Stimulated activated CD4-positive, alpha-beta T cell treated with anti-CD3 and anti-CD28 coated beads, TNF-alpha, amount 100 ng/mL, for 24 hours (primary cell): Measurements from ENCODE around the gene POLD3.
"Not testable (repeated sequence)": the region's sequence is repeated elsewhere in the genome, so short reads cannot be mapped to it uniquely, and the experiment has no call there.

Source experiments
- DNase-seq, 3 experiments: peaks; one replicate each; pipeline ENCODE4 v3.0.0-alpha.2; 2020; ENCODE audit warnings: low read depth in 3 of 3

The POLD3 gene

GRCh38 chr11:74638869-74639268 lies 46.5 kb downstream of the POLD3 start:
- DNase-seq: no peak

DNA sequence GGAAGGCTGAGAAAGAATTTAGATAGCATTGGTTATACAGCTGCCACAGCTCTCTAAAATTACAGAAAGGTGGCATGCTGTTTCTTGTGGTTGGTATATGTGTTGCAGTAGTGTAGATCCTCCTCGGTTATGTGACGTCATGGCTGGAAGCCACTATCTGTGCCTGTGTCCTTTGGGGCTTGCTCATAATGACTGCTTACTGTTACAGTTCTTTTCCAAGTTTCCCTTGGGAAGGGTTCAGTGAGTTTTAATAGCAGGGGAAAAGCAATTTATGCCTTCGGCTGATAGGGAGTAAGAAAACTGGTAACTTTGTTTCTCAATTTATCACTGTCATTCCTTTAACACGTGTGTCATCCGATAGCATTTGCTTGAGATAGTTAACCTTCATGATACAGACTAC lies 47.2 kb downstream of the POLD3 start:
- DNase-seq: no peak

- no peak for DNase-seq
These were observed 48.9 kb downstream of the POLD3 start for GRCh38 chr11:74641289-74641688.

- no peak for DNase-seq
These were observed 49.5 kb downstream of the POLD3 start for GRCh38 chr11:74641905-74642304.

DNA sequence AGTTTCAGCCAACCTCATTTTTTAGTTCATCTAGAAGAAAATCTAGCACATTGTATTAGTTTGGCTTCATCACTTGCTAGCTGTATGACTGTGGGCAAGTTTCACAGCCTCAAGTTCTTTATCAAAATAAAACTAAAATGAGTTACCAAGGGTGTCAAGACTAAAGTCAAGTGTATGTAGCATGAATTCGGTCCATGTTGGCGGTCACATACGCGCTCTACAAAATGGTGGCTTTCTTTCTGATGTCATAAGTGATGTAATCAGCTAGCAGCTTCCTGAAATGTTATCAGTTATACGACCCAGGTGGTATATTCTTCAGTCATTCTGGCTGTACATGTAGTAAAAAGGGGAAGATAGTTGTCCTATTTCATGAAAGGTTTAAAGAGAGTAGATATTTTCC lies 50.5 kb downstream of the POLD3 start:
- no peak for DNase-seq

- DNase-seq: no peak
These were observed 51.7 kb downstream of the POLD3 start for GRCh38 chr11:74644081-74644480.

DNA sequence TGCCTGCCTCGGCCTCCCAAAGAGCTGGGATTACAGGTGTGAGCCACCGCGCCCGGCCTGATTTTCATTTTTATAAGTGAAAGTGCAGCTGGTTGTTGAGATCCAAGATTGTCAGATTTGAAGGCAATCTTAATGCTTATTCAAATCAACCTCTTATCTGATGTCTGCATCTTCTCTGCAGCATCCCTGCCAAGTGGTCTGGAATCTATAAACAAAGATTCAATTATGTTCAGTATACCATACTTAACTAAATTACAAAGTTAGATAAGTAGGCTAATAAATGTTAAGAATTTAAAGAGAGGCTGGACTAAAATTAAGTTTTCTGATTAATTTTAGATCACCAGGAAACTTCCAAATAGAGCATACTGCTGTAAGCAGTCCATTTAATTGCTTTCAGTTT lies 53.8 kb downstream of the POLD3 start:
- DNase-seq: no peak

GRCh38 chr11:74646954-74647353 lies 54.6 kb downstream of the POLD3 start:
- DNase-seq: no peak

GRCh38 chr11:74647404-74647803 lies 55.0 kb downstream of the POLD3 start:
- DNase-seq: no peak

- no peak for DNase-seq
These were observed 55.4 kb downstream of the POLD3 start for GRCh38 chr11:74647831-74648230.

DNA sequence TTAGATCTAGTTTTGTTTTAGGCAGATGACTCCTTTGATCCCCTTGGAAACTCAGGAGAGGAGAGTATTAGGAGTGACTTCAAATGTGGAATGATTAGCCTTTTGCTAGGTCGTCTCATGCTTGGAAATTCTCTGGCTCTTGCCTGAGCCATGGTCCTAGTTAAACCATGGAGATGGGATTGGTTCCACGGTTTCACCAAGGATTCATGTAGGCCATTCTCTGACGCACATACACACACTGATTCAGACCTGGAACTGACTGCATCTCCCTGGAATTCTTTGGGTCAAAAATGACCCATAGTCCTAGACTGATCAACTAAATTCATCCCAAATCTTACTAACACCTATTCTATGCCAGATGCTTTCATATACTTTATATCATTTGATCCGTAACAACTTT lies 56.5 kb downstream of the POLD3 start:
- no peak for DNase-seq

DNA sequence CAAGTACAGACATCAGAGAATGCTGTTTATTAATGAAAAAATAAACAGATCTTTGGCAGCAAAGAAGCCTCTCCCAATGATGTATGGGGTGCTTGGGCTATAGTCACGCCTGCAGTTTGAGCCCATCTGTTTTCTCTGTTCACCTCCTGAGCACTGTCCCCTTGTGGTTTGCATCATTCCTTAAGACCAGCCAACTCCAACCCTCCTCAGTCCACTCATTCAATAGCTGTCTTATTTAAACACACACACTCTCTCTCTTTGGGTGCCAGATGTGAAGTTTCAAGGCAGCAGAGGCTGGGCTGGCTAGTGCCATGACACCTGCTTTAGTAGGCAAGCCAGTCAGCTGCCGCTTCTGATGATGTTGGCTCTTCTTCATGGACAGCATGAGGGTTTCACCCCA lies 58.1 kb downstream of the POLD3 start:
- no peak for DNase-seq

GRCh38 chr11:74654976-74655375 lies 62.6 kb downstream of the POLD3 start:
- DNase-seq: no peak

DNA sequence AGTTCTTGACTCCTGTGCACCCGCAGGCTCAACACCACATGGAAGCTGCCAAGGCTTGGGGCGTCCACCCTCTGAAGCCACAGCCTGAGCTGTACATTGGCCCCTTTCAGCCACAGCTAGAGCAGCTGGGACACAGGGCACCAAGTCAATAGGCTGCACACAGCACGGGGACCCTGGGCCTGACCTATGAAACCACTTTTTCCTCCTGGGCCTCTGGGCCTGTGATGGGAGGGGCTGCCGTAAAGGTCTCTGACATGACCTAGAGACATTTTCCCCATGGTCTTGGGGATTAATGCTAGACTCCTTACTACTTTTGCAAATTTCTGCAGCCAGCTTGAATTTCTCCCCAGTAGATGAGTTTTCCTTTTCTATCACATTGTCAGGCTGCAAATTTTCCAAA lies 66.7 kb downstream of the POLD3 start:
- DNase-seq: not testable (repeated sequence)

DNA sequence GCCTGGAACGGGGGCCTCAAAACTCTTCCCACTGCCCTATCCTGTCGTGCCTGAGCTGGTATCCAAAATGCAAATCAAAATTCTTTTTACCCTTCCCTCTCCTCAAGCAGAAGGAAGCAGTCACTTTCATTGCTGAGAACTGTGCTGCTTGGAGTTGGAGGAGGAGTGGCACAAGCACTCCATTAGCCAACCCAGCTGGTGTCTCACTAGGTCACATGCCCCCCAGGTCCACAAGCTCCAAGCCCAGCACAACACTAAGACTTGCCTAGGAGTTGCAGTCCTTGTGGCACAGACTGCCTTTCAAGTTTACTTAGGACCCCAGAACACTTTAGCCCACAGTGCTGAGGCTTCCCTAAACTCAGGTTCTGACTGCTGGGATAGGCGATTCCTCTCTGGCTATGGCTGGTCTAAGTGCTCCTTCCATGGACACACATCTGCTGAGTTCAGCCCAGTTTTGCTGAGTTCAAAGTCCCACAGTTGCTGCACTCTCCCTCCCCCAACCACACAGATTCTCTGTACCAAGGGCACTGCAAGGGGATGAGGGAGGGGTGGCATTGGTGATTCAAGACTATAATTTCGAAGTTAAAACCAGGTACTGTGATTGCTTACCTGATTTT lies 70.2 kb downstream of the POLD3 start:
- DNase-seq: no peak

DNA sequence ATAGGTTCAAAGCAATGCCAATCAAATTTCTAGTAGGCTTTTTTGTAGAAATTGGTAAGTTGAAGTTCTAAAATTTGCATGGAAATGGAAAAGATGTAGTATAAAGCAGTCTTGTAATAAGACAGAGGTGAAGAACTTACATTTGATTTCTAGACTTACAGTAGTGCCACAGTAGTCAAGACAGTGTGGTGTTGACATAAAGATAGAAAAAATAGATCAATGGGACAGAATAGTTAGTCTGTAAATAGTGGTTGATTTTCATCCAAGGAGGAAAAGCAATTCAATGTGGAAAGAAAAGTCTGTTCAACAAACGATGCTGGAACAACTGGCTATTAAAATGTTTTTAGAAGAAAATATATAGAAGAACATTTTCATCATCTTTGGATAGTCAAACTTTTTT lies 70.9 kb downstream of the POLD3 start:
- DNase-seq: no peak

DNA sequence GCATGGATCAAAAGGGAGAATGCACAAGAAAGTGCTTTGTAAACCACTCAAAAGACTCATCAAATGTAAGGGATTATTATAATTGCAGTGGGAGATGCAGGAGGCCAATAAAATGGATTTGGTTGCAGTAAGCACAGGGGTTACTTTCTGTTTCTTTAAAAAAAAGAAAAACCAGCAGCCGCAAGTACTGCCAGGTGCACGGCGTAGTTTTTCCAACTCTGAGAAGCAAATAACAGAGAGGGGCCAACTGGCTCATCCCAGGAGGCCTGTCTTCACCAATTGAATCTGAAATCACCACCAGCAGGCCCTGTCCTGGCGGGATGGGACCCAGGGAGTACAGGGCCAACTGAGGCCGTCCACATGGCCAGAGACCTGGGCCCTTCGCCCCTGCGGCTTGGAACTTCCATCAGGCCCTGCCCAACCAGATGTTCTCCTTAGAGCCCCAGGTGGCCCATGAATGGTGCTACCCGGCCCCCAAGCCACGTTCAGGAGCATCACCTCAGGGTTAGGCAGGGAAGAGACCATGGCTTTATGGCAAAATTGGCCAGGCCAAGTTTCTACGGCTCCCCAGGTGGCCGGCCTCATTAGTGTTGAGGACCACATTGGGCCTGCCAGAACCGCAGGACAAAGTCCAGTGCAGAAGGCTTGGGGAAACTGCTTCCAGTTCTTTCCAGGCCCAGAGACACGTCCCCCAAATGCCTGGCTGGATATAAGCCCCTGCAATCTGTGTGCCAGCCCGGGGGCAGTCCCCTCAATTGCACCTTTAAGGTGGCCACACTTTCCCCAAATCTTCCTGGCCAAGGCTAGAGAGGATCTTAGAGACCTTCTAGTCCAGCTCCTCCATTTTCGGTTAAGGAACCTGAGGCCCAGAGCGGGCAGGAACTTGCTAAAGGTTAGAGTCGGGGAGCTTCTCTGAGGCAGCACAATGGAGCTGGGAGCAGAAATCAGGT lies 77.1 kb downstream of the POLD3 start:
- no peak for DNase-seq

- no peak for DNase-seq
These were observed 77.8 kb downstream of the POLD3 start for GRCh38 chr11:74670171-74670570.

DNA sequence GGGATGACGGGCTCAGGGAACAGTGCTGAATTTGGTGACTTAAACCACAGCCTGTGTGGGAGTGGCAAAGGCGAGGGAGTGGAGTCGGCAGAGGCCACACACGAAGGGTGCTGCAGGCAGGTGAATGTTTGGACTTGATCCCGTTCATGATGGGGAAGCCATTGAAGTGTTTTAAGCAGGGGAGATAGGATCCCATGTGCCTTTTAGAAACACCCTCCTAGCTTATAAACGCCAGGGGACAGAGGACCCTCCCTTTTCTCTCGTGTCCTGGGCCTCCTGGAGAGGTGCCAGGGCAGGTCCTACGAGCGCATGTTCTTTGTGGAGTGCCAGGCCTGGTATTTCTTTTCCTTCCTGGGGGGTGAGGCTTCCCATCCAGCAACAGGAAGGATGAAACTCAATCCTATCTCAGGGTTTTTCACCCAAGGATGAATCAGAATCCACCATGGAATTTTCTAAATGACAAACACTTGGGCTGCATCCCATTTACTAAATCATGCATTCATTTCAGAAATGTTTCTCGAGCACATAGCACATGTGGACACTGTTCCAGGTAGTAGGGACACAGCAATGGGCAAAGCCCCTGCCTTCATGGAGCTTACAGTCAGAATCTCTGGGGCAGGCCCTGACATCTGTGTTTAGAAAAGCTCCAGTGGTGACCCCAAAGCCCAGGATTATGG lies 79.3 kb downstream of the POLD3 start:
- DNase-seq: no peak

DNA sequence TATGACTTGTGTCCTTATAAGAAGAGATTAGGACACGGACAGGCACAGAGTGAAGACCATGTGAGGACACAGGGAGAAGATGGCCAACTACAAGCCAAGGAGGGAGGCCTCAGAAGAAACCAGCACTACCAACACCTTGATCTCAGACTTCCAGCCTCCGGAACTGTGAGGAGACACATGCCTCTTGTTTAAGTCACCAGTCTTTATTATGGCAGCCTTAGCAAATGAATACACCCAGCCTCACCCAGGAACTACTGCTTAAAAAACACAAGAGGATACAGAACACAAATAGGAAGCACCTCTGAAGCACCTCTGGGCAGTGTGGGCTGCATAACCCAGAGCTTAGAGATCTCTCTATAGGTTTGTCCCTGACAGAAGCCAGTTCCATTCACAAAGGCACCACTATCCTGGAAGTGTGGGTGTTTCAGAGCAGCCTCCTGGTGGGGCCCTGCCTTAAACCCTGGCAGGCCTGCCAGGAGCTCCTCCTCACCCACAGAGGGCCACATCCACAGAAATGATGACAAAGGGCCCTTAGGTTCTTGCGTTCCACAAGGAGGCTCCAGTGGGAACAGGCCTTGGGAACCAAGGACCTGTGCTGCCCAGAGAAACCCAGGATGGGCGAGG lies 80.1 kb downstream of the POLD3 start:
- no peak for DNase-seq

DNA sequence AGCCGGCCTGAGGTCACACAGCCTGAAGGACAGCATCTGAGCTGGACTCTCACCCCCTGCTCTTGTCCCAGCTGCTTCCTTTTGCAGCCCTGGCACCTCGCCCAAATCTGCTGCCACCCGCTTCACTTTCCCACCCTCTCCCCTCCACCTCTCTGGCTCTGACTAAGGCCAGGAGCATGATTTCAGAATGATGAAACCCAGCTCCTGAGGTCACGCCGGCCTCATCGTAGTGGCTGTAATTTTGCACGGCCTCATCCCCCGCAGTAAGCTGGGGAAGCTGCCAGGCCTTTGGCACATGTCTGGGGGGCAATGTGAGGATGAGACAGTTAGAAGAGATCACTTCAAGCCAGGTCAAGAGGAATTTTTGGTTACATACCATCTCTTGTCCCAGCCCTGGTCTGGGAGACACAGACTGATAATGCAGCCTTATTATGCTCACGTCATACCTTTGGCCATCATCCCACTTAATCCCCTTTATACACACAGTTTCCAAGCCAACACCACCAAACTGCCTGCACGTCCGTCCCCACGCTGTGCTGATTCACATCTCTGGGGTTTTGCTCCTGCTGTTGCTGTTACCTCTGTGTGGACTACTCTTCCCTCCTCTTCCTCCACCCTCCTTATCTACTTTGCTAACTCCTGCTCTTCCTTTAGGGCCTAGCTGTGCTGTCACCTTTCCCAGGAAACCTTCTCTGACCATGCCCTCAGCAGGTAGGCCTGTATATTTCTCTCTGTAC lies 80.7 kb downstream of the POLD3 start:
- no peak for DNase-seq
